MCF 10A (cell line): Measurements from ENCODE around the gene CCDC152. TPM values are rescaled to one million over a fixed set of nuclear protein-coding genes. Genes with fewer than 3 reads are reported as not detected.
"Not testable (repeated sequence)": the region's sequence is repeated elsewhere in the genome, so short reads cannot be mapped to it uniquely, and the experiment has no call there.

Experiments
- BruUV-seq: library from RNA; stranded (reverse); fragments of 400-500 nt; replicated peaks from 2 replicates; lab custom pipeline; 2021; lab: Mats Ljungman, UMichigan
- CTCF ChIA-PET: fragments of 300-600 bp; sonication (Branson Sonifier 250); formaldehyde crosslinking; extraction: SDS; loops from one replicate; lab custom pipeline; 2021; ENCODE audit warnings: antibody characterized with exemption, inconsistent platforms; lab: Yijun Ruan, JAX
- POLR2A ChIA-PET: fragments of 300-600, 350-650 bp; sonication (Branson Sonifier 250); formaldehyde crosslinking; extraction: SDS; loops from one replicate; lab custom pipeline; 2020; ENCODE audit warnings: antibody characterized with exemption, inconsistent platforms; lab: Yijun Ruan, JAX
- DNase-seq: peaks from one replicate; pipeline ENCODE4 v3.0.0-alpha.2; 2018; ENCODE audit not compliant: unreplicated experiment
- H3K27ac Mint-ChIP-seq: one replicate; pipeline ENCODE4 v1.8.0; 2022; ENCODE audit warnings: mild to moderate bottlenecking, low read depth, mixed read lengths; ENCODE audit not compliant: unreplicated experiment
- H3K27me3 Mint-ChIP-seq: one replicate; pipeline ENCODE4 v1.8.0; 2022; ENCODE audit warnings: mixed read lengths; ENCODE audit not compliant: insufficient read depth, unreplicated experiment
- H3K36me3 Mint-ChIP-seq: one replicate; pipeline ENCODE4 v1.8.0; 2022; ENCODE audit warnings: mild to moderate bottlenecking, moderate library complexity, mixed read lengths; ENCODE audit not compliant: insufficient read depth, unreplicated experiment
- H3K4me1 Mint-ChIP-seq: one replicate; pipeline ENCODE4 v1.8.0; 2022; ENCODE audit warnings: mixed read lengths; ENCODE audit not compliant: insufficient read depth, unreplicated experiment
- H3K4me3 Mint-ChIP-seq: one replicate; pipeline ENCODE4 v1.8.0; 2022; ENCODE audit warnings: mild to moderate bottlenecking, moderate library complexity, mixed read lengths; ENCODE audit not compliant: unreplicated experiment
- H3K9me3 Mint-ChIP-seq: one replicate; pipeline ENCODE4 v1.8.0; 2022; ENCODE audit warnings: mixed read lengths; ENCODE audit not compliant: unreplicated experiment
- intact Hi-C: fragments of 100-400 bp; cut with micrococcal nuclease; formaldehyde crosslinking; loops from 2 replicates; pipeline ENCODE4 v1.14.1; 2022
- total RNA-seq: library from RNA; stranded (reverse); gene quantifications from 2 replicates; pipeline ENCODE4 v1.2.3, GENCODE V29; 2022
- TF ChIP-seq, protein P1 (sequence below): fragments of 200-600 bp; IDR thresholded peaks from one replicate; pipeline ENCODE4 v1.8.0; 2022; ENCODE audit warnings: antibody characterized with exemption, mild to moderate bottlenecking; ENCODE audit not compliant: unreplicated experiment

The CCDC152 gene
- total RNA-seq, 1 experiment from 2014 or later = not detected

DNA sequence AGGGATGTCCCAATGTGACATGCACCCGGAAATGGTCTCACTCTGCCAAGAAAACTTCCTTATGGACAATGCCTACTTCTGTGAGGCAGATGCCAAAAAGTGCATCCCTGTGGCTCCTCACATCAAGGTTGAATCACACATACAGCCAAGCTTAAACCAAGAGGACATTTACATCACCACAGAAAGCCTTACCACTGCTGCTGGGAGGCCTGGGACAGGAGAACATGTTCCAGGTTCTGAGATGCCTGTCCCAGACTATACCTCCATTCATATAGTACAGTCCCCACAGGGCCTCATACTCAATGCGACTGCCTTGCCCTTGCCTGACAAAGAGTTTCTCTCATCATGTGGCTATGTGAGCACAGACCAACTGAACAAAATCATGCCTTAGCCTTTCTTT is 37.6 kb upstream of the CCDC152 start:
- POLR2A ChIA-PET = no interaction called here
- Mint-ChIP-seq H3K4me3 (no peak overlapping the region), H3K27ac (peak overlapping the region; percentile 23), H3K36me3 (no peaks in the 10 kb centered on the region), H3K27me3 (no peaks in the 10 kb centered on the region), H3K4me1 (peaks cover 4% of the 10 kb centered on the region), H3K9me3 (no peaks in the 10 kb centered on the region)
- TF ChIP-seq, protein P1, sequence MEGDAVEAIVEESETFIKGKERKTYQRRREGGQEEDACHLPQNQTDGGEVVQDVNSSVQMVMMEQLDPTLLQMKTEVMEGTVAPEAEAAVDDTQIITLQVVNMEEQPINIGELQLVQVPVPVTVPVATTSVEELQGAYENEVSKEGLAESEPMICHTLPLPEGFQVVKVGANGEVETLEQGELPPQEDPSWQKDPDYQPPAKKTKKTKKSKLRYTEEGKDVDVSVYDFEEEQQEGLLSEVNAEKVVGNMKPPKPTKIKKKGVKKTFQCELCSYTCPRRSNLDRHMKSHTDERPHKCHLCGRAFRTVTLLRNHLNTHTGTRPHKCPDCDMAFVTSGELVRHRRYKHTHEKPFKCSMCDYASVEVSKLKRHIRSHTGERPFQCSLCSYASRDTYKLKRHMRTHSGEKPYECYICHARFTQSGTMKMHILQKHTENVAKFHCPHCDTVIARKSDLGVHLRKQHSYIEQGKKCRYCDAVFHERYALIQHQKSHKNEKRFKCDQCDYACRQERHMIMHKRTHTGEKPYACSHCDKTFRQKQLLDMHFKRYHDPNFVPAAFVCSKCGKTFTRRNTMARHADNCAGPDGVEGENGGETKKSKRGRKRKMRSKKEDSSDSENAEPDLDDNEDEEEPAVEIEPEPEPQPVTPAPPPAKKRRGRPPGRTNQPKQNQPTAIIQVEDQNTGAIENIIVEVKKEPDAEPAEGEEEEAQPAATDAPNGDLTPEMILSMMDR = no peak
- intact Hi-C loops = no loop called here
- DNase-seq = no peak
- CTCF ChIA-PET = no interaction called here
- no TSS peak for BruUV-seq

DNA sequence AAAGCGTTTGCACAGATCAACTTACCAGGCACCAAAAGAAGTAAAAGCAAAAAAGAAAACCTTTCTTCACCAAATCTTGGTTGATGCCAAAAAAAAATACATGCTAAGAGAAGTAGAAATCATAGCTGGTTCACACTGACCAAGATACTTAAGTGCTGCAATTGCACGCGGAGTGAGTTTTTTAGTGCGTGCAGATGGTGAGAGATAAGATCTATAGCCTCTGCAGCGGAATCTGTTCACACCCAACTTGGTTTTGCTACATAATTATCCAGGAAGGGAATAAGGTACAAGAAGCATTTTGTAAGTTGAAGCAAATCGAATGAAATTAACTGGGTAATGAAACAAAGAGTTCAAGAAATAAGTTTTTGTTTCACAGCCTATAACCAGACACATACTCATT is 36.4 kb upstream of the CCDC152 start:
- no TSS peak for BruUV-seq
- H3K4me3 Mint-ChIP-seq = no peak overlapping the region
- peaks cover 4% of the 10 kb centered on the region for H3K4me1 Mint-ChIP-seq
- TF ChIP-seq, protein P1 = no peak
- no peaks in the 10 kb centered on the region for H3K27me3 Mint-ChIP-seq
- intact Hi-C loops = no loop called here
- no peaks in the 10 kb centered on the region for H3K9me3 Mint-ChIP-seq
- ChIA-PET CTCF (interaction anchor here (0.7 kb wide), 1 partner anchor 663 kb away, joined by 3 read pairs; no protein-coding TSS in a partner anchor), POLR2A (no interaction called here)
- DNase-seq = no peak
- no peaks in the 10 kb centered on the region for H3K36me3 Mint-ChIP-seq
- no peak overlapping the region for H3K27ac Mint-ChIP-seq

DNA sequence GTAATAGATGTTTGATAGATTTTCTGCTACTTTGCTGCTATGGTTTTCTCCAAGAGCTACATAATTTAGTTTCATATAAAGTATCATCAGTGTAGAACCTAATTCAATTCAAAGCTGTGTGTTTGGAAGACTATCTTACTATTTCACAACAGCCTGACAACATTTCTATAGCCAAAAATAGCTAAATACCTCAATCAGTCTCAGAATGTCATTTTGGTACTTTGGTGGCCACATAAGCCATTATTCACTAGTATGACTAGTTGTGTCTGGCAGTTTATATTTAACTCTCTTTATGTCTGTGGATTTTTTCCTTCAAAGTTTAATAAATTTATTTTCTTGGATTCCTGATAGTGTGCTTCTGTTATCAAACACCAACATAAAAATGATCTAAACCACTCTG is 35.1 kb upstream of the CCDC152 start:
- POLR2A ChIA-PET = no interaction called here
- H3K4me3 Mint-ChIP-seq = no peak overlapping the region
- H3K27me3 Mint-ChIP-seq = no peaks in the 10 kb centered on the region
- DNase-seq = no peak
- H3K27ac Mint-ChIP-seq = no peak overlapping the region
- H3K4me1 Mint-ChIP-seq = peaks cover 4% of the 10 kb centered on the region
- no TSS peak for BruUV-seq
- H3K36me3 Mint-ChIP-seq = no peaks in the 10 kb centered on the region
- intact Hi-C loops = no loop called here
- CTCF ChIA-PET = no interaction called here
- no peaks in the 10 kb centered on the region for H3K9me3 Mint-ChIP-seq
- TF ChIP-seq, protein P1 = no peak

DNA sequence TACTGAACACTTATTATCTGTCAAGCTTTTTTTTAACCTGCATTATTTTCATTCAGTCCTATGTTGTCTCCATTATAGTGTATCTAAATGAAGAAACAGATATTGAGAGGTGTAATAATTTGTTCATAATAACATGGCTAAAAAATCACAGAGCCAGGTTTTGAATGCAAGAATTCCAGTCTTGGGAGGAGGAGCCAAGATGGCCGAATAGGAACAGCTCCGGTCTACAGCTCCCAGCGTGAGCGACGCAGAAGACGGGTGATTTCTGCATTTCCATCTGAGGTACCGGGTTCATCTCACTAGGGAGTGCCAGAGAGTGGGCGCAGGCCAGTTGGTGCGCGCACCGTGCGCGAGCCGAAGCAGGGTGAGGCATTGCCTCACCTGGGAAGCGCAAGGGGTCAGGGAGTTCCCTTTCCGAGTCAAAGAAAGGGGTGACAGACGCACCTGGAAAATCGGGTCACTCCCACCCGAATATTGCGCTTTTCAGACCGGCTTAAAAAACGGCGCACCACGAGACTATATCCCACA is 22.0 kb upstream of the CCDC152 start:
- H3K9me3 Mint-ChIP-seq, intact Hi-C loops, DNase-seq, POLR2A ChIA-PET, H3K27me3 Mint-ChIP-seq, H3K4me3 Mint-ChIP-seq, H3K27ac Mint-ChIP-seq, H3K4me1 Mint-ChIP-seq, BruUV-seq, H3K36me3 Mint-ChIP-seq: not testable (repeated sequence)
- CTCF ChIA-PET = interaction anchor here (0.5 kb wide), 1 partner anchor 758 kb away, joined by 3 read pairs; no protein-coding TSS in a partner anchor
